Activated naive CD4-positive, alpha-beta T cell treated with anti-CD3 and anti-CD28 coated beads, Interleukin-2, amount 50 U/mL, for 24 hours (primary cell): ENCODE data around the gene PRELID1.
A peak's percentile ranks its signal among the peaks of the same experiment; 100 is the strongest.

Experiments used
- H3K27ac Mint-ChIP-seq: one replicate; pipeline ENCODE4 v1.8.0; 2021; ENCODE audit warnings: mild to moderate bottlenecking, mixed read lengths
- H3K27me3 Mint-ChIP-seq: one replicate; pipeline ENCODE4 v1.8.0; 2021; ENCODE audit warnings: mixed read lengths
- H3K36me3 Mint-ChIP-seq: one replicate; pipeline ENCODE4 v1.8.0; 2021; ENCODE audit warnings: mixed read lengths
- H3K4me1 Mint-ChIP-seq: one replicate; pipeline ENCODE4 v1.8.0; 2021; ENCODE audit warnings: mixed read lengths
- H3K4me3 Mint-ChIP-seq: one replicate; pipeline ENCODE4 v1.8.0; 2021; ENCODE audit warnings: mild to moderate bottlenecking, mixed read lengths
- H3K9me3 Mint-ChIP-seq: one replicate; pipeline ENCODE4 v1.8.0; 2021; ENCODE audit warnings: mixed read lengths

Gene PRELID1

GRCh38 chr5:177319913-177320588 lies 16.5 kb downstream of the PRELID1 start:
- H3K9me3 Mint-ChIP-seq: no peaks in the 10 kb centered on the region
- peaks cover 16% of the 10 kb centered on the region for H3K4me1 Mint-ChIP-seq
- no peak overlapping the region for H3K4me3 Mint-ChIP-seq
- H3K36me3 Mint-ChIP-seq: no peaks in the 10 kb centered on the region
- no peaks in the 10 kb centered on the region for H3K27me3 Mint-ChIP-seq
- no peak overlapping the region for H3K27ac Mint-ChIP-seq

- Mint-ChIP-seq H3K9me3 (no peaks in the 10 kb centered on the region), H3K4me3 (no peak overlapping the region), H3K27ac (no peak overlapping the region), H3K4me1 (peaks cover 16% of the 10 kb centered on the region), H3K27me3 (no peaks in the 10 kb centered on the region), H3K36me3 (no peaks in the 10 kb centered on the region)
Measured at GRCh38 chr5:177320879-177321278, 17.3 kb downstream of the PRELID1 start.

- Mint-ChIP-seq H3K4me3 (no peak overlapping the region), H3K27ac (no peak overlapping the region), H3K9me3 (no peaks in the 10 kb centered on the region), H3K27me3 (no peaks in the 10 kb centered on the region), H3K36me3 (no peaks in the 10 kb centered on the region), H3K4me1 (peaks cover 12% of the 10 kb centered on the region)
Measured at GRCh38 chr5:177325868-177326381, 22.3 kb downstream of the PRELID1 start.

GRCh38 chr5:177327539-177328522 lies 24.2 kb downstream of the PRELID1 start:
- H3K4me1 Mint-ChIP-seq: peaks cover 12% of the 10 kb centered on the region

GRCh38 chr5:177328545-177329231 lies 25.1 kb downstream of the PRELID1 start:
- H3K27me3 Mint-ChIP-seq: no peaks in the 10 kb centered on the region
- no peaks in the 10 kb centered on the region for H3K9me3 Mint-ChIP-seq
- no peak overlapping the region for H3K27ac Mint-ChIP-seq
- H3K36me3 Mint-ChIP-seq: peaks cover under 1% of the 10 kb centered on the region
- H3K4me3 Mint-ChIP-seq: no peak overlapping the region
- H3K4me1 Mint-ChIP-seq: peaks cover 12% of the 10 kb centered on the region

More at GRCh38 chr5:177327539-177328522, 24.2 kb downstream of the PRELID1 start:
- H3K4me3 Mint-ChIP-seq: peak overlapping the region; percentile 23
- H3K27me3 Mint-ChIP-seq: no peaks in the 10 kb centered on the region
- no peak overlapping the region for H3K27ac Mint-ChIP-seq
- no peaks in the 10 kb centered on the region for H3K9me3 Mint-ChIP-seq
- no peaks in the 10 kb centered on the region for H3K36me3 Mint-ChIP-seq

- Mint-ChIP-seq H3K4me3 (no peak overlapping the region), H3K27ac (no peak overlapping the region), H3K27me3 (no peaks in the 10 kb centered on the region), H3K36me3 (peaks cover 3% of the 10 kb centered on the region), H3K9me3 (no peaks in the 10 kb centered on the region), H3K4me1 (peaks cover 12% of the 10 kb centered on the region)
Measured at GRCh38 chr5:177329883-177330282, 26.3 kb downstream of the PRELID1 start.

GRCh38 chr5:177330991-177331842 lies 27.6 kb downstream of the PRELID1 start:
- H3K4me1 Mint-ChIP-seq: peaks cover 12% of the 10 kb centered on the region
- H3K9me3 Mint-ChIP-seq: no peaks in the 10 kb centered on the region
- peak overlapping the region; percentile 17 for H3K27ac Mint-ChIP-seq
- H3K4me3 Mint-ChIP-seq: no peak overlapping the region
- no peaks in the 10 kb centered on the region for H3K27me3 Mint-ChIP-seq
- peaks cover 8% of the 10 kb centered on the region for H3K36me3 Mint-ChIP-seq

GRCh38 chr5:177332031-177332895 lies 28.7 kb downstream of the PRELID1 start:
- Mint-ChIP-seq H3K27me3 (no peaks in the 10 kb centered on the region), H3K4me1 (peaks cover 12% of the 10 kb centered on the region), H3K4me3 (no peak overlapping the region), H3K9me3 (no peaks in the 10 kb centered on the region), H3K36me3 (peaks cover 10% of the 10 kb centered on the region), H3K27ac (no peak overlapping the region)

- H3K9me3 Mint-ChIP-seq: no peaks in the 10 kb centered on the region
- H3K27me3 Mint-ChIP-seq: no peaks in the 10 kb centered on the region
- peaks cover 9% of the 10 kb centered on the region for H3K4me1 Mint-ChIP-seq
- H3K27ac Mint-ChIP-seq: no peak overlapping the region
- no peak overlapping the region for H3K4me3 Mint-ChIP-seq
- H3K36me3 Mint-ChIP-seq: peaks cover 12% of the 10 kb centered on the region
Measured at GRCh38 chr5:177332896-177333260, 29.3 kb downstream of the PRELID1 start.

- peaks cover 8% of the 10 kb centered on the region for H3K4me1 Mint-ChIP-seq
- no peak overlapping the region for H3K4me3 Mint-ChIP-seq
- peaks cover 12% of the 10 kb centered on the region for H3K36me3 Mint-ChIP-seq
- H3K27ac Mint-ChIP-seq: no peak overlapping the region
- H3K9me3 Mint-ChIP-seq: no peaks in the 10 kb centered on the region
- no peaks in the 10 kb centered on the region for H3K27me3 Mint-ChIP-seq
Measured at GRCh38 chr5:177333420-177334154, 30.0 kb downstream of the PRELID1 start.

GRCh38 chr5:177334155-177334551 lies 30.6 kb downstream of the PRELID1 start:
- no peaks in the 10 kb centered on the region for H3K9me3 Mint-ChIP-seq
- H3K4me3 Mint-ChIP-seq: no peak overlapping the region
- peaks cover 13% of the 10 kb centered on the region for H3K4me1 Mint-ChIP-seq
- peaks cover 12% of the 10 kb centered on the region for H3K36me3 Mint-ChIP-seq
- no peak overlapping the region for H3K27ac Mint-ChIP-seq
- H3K27me3 Mint-ChIP-seq: no peaks in the 10 kb centered on the region

- no peaks in the 10 kb centered on the region for H3K9me3 Mint-ChIP-seq
- peaks cover 20% of the 10 kb centered on the region for H3K36me3 Mint-ChIP-seq
- no peaks in the 10 kb centered on the region for H3K27me3 Mint-ChIP-seq
- H3K27ac Mint-ChIP-seq: no peak overlapping the region
- H3K4me3 Mint-ChIP-seq: no peak overlapping the region
- H3K4me1 Mint-ChIP-seq: peaks cover 20% of the 10 kb centered on the region
Measured at GRCh38 chr5:177334781-177335700, 31.4 kb downstream of the PRELID1 start.

GRCh38 chr5:177335701-177336065 lies 32.1 kb downstream of the PRELID1 start:
- Mint-ChIP-seq H3K27me3 (no peaks in the 10 kb centered on the region), H3K36me3 (peaks cover 20% of the 10 kb centered on the region), H3K4me3 (no peak overlapping the region), H3K9me3 (no peaks in the 10 kb centered on the region), H3K27ac (no peak overlapping the region), H3K4me1 (peaks cover 16% of the 10 kb centered on the region)
